Endothelial cell of hepatic sinusoid (primary cell): Measurements from ENCODE around the gene PRKAG2.

Source experiments
- in situ Hi-C: cut with HindIII; loops from 2 replicates; pipeline ENCODE4 v1.10.0; 2017; ENCODE audit warnings: low sequenced_read_pairs

Gene PRKAG2

GRCh38 chr7:151647006-151647405 lies 229.9 kb downstream of the PRKAG2 start:
- in situ Hi-C loops: no loop called here

DNA sequence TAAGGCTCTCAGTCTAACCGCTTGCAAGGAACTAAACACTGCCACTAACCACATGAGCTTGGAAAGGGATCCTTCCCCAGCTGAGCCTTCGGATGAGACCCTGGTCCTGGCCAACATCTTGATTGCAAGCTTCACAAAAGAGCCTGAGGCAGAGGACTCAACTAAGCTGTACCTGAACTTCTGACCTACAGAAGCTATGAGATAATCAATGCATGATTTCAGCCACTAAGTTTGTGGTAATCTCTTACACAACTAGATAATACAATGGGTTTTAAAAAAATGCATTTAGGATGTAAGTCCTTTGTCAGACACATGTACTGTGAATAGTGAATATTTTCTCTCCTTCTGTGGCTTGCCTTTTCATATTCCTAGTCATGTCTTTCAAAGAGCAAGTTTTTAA lies 231.6 kb downstream of the PRKAG2 start:
- in situ Hi-C loops: no loop called here

GRCh38 chr7:151644554-151644953 lies 232.4 kb downstream of the PRKAG2 start:
- in situ Hi-C loops: no loop called here

DNA sequence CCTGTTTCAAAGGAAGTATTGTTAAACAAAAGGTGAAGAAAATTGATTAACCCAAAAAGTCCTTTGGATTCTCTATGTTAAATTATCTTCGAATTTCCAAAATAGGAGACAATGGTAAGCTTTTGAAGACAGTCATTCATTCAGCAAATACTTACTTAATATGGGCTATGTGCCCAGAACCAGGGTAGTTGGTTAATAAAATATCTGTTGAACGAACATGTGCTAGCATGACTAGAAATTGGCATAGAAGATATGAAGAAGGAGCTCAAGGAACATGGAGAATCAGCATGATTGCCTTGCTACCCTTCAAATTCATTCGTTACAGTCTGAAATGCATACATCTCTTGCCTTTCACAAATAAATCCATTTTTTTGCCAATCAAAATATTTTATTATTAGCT lies 234.2 kb downstream of the PRKAG2 start:
- in situ Hi-C loops: no loop called here

DNA sequence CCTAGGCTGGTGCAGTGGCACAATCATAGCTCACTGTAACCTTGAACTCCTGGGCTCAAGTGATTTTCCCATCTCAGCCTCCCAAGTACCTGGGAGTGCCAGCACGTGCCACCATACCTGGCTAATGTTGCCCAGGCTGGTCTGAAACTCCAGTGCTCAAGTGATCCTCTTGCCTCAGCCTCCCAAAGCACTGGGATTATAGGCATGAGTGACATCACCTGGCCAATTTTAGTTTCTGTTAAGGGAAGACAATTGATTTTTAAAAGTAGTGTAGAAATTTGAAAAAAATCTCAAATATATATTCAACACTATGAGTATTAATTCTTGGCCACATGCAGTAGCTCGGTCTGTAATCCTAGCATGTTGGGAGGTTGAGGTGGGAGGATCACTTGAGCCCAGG lies 235.3 kb downstream of the PRKAG2 start:
- in situ Hi-C loops: no loop called here

GRCh38 chr7:151637781-151638261 lies 239.1 kb downstream of the PRKAG2 start:
- in situ Hi-C loops: no loop called here

GRCh38 chr7:151634643-151635042 lies 242.3 kb downstream of the PRKAG2 start:
- in situ Hi-C loops: no loop called here

DNA sequence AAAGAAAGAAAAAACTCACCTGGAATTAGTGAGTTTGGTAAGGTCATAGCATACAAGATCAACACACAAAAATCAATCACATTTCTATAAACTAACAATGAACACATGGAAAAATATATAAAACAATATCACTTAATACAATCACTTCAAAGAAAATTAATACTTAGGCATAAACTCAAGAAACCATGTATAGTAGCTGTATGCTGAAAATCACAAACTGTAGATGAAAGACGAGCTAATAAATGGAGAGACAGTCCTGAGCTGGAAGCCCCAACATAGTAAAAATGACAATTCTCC lies 243.5 kb downstream of the PRKAG2 start:
- in situ Hi-C loops: no loop called here

GRCh38 chr7:151632750-151633515 lies 244.0 kb downstream of the PRKAG2 start:
- in situ Hi-C loops: no loop called here

- in situ Hi-C loops: no loop called here
Observed at GRCh38 chr7:151631953-151632749, 244.8 kb downstream of the PRKAG2 start.

- in situ Hi-C loops: no loop called here
Observed at GRCh38 chr7:151631570-151631952, 245.4 kb downstream of the PRKAG2 start.

DNA sequence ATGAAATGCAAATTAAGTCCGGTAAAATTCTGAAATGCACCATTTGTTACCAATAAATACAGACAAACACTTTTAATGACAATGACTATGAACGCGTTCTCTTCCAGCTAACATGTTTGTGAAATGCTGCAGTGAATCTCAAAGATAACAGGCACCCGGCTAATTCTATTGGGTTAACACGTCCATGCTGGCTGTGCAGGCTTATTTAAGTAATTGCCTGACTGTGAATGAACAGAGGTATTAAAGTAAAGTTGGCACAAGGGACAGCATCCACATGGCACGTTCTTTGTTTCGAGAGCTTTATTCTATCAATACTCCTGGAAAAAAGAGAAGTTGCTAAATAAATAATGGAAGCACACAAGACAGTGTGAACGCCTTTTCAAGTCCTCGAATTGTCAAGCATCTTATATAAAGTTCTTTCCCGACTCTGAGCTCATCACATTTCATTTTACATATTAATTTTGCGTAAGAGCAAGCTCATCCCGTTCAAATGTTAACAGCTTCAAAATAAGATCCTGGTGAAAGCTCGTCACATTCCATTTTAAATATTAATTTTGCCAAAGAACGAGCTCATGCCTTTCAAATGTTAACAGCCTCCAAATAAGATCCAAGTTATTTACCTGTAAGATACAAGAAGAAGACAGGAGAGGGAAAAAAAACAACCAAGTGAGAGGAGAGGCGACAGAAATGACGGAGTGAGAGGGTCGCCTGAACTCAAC lies 245.9 kb downstream of the PRKAG2 start:
- in situ Hi-C loops: no loop called here

GRCh38 chr7:151630358-151630757 lies 246.6 kb downstream of the PRKAG2 start:
- in situ Hi-C loops: no loop called here

GRCh38 chr7:151629713-151630272 lies 247.1 kb downstream of the PRKAG2 start:
- in situ Hi-C loops: no loop called here

DNA sequence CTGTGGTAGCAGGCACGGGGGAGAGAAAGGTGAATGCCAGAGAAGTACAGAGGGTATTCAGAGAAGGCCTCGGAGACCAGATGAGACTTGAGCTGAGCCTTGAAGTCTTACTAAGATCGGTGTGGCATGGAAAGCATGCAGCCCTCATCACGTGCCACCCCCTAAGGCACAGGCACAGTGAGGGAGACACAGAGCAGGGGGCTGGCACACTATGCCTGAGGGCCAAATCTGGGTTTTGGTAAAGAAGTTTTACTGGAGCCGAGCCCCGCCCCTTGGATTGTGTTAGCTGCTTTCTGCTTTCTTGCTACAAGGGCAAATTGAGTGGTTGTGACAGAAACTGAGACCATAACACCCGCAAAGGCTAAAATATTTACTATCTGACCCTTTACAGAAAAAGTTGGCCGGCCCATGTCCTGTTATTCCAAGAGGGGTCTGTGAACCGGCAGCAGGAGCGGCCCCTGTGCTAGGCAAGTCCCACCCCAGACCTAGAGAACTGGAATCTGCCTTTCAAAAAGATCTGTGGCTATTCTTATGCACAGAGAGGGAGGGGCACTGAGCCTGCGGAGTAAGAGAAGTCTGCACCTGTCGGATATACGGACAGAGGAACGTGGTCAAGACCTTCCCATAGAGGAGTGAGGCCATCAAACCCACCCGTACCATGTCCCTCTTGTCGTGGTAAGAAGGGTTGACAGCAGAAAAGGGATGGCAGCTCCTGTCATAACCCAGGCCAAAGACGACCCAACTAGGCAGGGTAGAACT lies 247.9 kb downstream of the PRKAG2 start:
- in situ Hi-C loops: no loop called here

DNA sequence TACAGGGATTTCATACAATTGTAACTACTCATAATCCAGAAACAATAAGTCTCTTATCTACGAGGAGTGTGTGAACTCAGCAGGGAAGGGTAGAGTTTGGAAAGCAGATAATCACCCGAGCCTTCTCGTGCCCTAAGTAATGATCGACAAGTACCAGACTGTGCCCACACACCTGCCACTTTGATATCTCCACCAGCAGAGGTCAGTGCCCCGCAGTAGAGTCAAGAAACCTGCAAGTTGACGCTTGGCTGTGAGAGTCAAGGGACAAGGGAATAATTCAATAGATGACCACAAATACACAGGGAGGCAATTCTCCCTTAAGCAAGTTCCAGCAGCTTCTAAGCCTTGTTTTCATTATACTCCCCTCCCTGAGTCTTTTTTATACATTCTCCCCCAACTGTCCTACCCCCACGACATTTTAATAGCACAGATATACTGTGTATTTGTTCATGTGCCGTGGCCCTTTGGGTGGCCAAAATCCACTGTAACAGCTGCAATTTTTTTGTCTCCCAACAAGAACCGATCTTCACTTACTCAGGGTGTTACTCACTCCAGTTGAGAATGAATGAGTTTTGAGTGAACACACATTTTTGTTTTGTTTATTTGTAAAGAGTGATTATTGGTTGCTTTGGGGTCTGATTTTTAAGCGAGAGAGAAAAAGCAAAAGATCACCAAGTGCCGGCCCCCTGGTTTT lies 250.3 kb downstream of the PRKAG2 start:
- in situ Hi-C loops: no loop called here

GRCh38 chr7:151625606-151626005 lies 251.3 kb downstream of the PRKAG2 start:
- in situ Hi-C loops: no loop called here

DNA sequence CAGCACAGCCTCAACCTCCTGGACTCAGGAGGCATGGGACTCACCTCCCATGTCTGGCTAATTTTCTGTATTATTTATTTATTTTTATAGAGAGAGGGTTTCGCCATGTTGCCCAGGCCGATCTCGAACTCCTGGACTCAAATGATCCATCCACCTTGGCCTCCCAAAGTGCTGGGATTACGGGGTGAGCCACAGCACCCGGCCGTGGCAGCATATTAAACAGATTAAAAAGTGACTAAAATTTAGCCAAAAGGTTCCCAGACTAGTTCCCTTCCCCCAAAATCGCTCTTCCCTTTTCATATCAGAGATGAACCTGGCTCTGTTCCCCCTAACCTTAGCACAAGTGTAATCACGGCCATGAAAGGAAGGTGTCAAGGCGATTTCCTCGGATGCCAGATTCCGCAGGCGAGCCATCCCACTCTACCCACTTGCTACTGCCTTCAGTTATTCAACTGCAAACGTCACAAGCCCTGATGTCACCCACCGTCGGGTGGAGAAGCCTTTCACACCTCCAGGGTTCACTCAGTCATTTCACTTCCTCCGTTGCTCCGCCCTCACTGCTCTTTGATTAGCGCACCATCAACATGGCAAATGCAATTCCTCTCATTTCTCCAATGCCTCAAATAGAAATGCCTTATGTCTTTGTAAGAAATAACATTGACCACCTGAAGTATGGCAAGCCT lies 252.5 kb downstream of the PRKAG2 start:
- in situ Hi-C loops: loop anchor here (5.0 kb wide), 2 partner anchors 73 to 107 kb away; partner anchors contain the start of gene RHEB

DNA sequence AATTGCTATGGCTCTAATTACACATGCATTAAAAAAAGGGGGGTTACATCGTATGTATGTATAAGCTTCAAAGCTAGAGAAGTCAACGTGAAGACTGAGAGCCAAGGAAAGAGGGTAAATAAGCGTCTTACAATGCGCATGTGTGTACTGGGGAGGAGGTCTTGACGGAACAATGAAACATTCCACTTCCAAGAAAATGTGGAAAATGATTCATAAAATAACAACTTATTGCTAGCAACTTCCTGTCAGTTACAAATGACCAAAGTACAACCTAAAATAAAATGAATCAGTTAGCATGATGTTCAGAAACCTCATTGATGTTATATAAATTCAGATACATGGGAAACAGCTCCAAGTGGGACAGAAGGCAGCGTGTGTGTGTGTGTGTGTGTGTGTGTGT lies 253.1 kb downstream of the PRKAG2 start:
- in situ Hi-C loops: loop anchor here (5.0 kb wide), 2 partner anchors 74 to 106 kb away; partner anchors contain the start of gene RHEB
